Measurements from ENCODE around the gene TREM1.
"Not testable (repeated sequence)": the region's sequence is repeated elsewhere in the genome, so short reads cannot be mapped to it uniquely, and the experiment has no call there.

DNA sequence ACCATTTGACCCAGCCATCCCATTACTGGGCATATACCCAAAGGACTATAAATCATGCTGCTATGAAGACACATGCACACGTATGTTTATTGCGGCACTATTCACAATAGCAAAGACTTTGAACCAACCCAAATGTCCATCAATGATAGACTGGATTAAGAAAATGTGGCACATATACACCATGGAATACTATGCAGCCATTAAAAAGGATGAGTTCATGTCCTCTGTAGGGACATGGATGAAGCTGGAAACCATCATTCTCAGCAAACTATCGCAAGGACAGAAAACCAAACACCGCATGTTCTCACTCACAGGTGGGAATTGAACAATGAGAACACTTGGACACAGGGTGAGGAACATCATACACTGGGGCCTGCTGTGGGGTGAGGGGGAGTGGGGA, 40.0 kb downstream of the TREM1 start:
- not testable (repeated sequence) for TF ChIP-seq CTCF (IDR thresholded peaks at IDR 0.05); POLR2AphosphoS5 (IDR thresholded peaks at IDR 0.05; ENCODE audit: insufficient read depth in 1 of 2, low read depth in 1 of 2)

Measured in vagina (tissue), 2 donors.